Upper lobe of left lung (tissue), 4 donors: Measurements from ENCODE around the gene CARMIL1.

Experiments
- CTCF ChIP-seq, 6 experiments: fragments of 450-650 bp in 4 of 6; fragments of 200-600 bp in 2 of 6; sonication (generic) in 2 of 6; IDR thresholded peaks; one replicate each; pipeline ENCODE4 v1.5.1; 2016 to 2019; ENCODE audit warnings: antibody characterized with exemption in 6 of 6
- POLR2A ChIP-seq, 4 donors: fragments of 450-650 bp; IDR thresholded peaks; one replicate each; pipeline ENCODE4 v1.5.1; 2016 to 2017; ENCODE audit warnings: antibody characterized with exemption in 4 of 4, mild to moderate bottlenecking in 2 of 4
- POLR2AphosphoS5 ChIP-seq, 2 donors: sonication (generic); formaldehyde crosslinking; IDR thresholded peaks; one replicate each; pipeline ENCODE4 v1.5.1; 2017; ENCODE audit warnings: antibody characterized with exemption in 2 of 2

- TF ChIP-seq POLR2A (IDR thresholded peaks at IDR 0.05) = no peak
- no peak for TF ChIP-seq CTCF (IDR thresholded peaks at IDR 0.05)
- TF ChIP-seq POLR2AphosphoS5 (IDR thresholded peaks at IDR 0.05) = no peak
Measured at GRCh38 chr6:25296217-25296905, 17.2 kb downstream of the CARMIL1 start.
